GM18858 (cell line): Measurements from ENCODE around the gene GALNS.
"Not testable (repeated sequence)": the region's sequence is repeated elsewhere in the genome, so short reads cannot be mapped to it uniquely, and the experiment has no call there.

ENCODE experiments used
- ATAC-seq: cut with Tn5 transposase; IDR thresholded peaks from one replicate; pipeline ENCODE4 v1.9.1; 2021; ENCODE audit not compliant: unreplicated experiment

The GALNS gene

DNA sequence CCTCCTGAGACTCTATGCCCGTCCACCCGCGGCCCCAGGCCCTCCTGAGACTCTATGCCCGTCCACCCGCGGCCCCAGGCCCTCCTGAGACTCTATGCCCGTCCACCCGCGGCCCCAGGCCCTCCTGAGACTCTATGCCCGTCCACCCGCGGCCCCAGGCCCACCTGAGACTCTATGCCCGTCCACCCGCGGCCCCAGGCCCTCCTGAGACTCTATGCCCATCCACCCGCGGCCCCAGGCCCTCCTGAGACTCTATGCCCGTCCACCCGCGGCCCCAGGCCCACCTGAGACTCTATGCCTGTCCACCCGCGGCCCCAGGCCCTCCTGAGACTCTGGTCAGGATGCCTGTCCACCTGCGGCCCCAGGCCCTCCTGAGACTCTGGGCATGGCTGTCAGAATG is 85.0 kb downstream of the GALNS start:
- not testable (repeated sequence) for ATAC-seq

DNA sequence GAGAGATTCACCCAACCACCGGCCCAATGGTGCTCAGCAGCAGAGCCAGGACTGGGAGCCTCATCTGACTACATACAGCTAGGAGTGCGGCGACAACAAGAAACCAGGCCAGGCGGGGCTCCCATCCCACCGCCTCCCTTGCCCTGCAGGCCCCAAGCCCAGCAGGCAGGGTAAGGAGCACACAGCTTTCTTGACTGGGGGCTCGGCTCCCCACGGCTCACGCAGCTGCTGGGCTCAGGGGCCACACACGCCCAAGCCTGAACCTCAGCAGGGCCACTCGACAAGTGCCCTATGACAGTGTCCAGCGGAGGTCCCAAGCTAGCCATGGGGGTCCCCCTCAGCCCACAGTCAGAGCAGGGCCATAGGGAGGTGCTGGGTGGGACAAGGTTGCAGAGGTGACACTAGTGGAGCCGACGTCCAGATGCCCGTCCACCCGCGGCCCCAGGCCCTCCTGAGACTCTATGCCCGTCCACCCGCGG is 85.4 kb downstream of the GALNS start:
- ATAC-seq: no peak

DNA sequence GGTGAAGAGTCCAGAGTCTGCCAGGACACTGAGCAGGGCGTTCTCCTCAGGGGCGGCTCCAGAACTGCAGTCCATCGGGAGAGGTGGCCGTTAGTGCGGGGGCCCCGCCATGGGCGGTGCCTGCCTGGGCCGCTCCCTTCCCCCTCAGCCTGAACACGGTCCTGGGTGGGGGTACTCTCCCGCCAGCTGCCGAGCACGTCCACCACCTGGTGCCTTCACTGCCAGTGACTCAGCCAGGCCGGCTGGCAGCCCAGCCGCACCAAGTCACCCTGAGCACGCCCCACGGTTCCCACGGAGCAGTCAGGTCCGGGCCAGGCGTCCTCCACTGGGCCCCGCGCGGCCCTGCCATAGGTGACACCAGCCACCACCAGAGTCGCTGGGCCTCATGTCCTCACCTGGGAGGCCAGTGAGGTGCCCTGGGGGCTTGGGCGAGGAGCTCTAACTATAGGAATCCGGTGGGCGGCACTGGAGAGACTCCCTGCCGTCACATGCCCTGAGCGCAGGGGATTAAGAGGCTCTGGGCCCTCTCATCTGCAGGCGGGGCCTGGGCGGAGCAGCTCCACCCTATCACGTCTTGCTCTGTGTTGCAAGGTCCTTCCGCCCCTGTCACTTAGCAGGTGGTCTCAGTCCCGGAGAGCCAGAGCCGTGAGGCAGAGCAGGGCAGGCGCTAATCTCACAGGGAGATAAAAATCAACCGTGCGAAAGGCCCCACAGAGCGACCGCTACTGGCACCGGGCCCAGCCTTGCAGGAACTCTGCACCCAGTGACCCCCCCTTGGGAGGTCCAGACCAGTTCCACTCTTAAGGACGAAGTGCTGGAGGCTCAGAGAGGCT is 86.1 kb downstream of the GALNS start:
- no peak for ATAC-seq

DNA sequence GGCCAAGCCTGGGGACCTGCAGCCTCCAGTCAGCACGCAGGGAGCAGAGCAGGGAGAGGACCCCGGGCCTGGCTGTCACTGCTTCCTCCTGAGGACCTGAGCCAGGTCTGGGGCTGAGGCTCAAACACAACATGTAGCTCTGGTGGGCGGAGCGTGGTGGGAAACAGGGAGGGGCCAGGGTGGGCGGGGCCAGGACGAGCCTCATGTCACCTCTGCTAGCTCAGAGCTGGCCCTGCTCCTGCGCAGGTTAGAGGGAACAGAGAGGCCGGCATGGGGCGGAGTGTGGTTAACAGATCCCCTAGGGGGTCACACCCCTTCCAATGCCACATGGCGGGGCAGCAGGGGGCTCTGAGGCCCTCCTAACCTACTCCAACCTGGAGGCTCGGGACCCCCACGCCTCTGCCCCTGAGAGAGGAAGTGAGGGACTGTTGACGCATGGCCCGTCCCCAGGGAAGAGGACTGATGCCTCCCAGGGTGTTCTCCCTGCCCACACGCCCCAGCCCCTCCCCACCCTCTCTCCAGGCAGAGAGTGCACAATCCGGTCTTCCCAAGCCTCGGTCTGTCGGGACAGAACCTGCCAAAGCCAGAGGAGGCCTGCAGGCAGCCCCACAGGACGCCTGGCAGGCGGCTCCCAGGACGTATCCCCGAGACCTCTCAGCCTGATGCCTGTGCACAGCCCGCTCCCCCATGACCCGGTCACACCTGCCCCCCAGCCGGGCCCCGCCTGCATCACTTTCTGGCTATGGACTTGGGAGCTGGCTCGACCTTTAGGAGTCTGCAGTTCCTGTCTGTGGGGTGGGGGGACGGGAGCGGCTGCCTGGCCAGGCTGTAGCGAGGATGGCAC is 86.9 kb downstream of the GALNS start:
- no peak for ATAC-seq

DNA sequence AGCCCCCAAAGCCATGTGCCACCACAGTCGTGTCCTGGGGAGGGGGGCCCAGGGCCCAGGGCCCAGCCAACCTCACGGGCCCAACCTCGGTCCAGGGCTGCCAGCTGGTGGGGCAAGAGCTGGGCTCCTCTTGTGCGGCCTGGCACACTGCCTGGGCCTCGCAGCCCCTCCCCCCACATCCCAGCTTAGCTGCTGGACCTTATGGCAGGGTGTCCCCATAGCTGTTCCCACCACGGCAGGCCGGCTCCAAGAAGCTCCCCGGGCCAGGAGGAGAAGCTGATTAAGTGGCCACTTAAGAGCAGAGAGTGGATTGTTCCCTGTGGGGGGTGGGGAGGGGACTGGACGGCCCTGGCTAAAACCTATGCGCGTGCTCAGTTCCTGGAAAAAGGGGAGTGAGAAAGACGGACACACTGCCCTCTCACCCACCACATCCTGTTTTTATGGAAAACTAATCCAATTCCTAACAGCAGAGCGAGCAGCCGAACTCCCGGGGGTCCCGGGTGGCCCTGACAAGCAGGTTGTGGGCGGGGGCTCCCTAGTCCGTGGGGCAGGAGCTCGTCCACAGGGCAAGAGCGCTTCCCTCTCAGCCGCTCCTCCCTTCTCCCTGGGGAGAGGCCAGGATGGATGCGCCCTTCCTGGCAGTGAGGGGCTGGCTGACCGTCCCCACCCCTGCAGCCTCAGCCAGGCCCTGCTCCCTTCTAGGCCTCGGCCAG is 88.5 kb downstream of the GALNS start:
- no peak for ATAC-seq

DNA sequence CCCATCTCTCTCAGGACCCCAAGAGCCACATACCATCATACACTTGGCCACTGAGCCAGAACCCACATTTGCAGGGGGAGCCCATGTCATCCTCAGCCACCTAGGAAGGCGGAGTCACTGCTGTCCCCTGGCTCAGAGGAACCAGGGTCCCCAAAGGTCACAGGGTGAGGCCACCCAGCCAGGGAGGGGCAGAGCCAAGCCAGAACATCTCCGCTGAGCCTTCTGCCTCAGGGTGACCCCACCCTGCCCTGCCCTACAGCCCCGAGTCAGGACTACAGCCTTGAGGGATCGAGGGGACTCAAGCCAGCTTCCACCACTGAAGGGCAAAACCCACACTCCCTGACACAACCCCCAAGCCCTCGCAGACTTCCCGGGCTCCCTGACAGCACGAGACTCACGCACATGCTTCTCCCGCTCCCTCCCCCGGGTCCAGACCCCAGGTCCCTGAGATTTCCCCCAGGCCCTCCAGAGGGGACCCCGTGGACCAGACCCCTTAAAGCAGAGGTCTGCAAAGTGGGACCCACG is 89.1 kb downstream of the GALNS start:
- ATAC-seq: no peak

DNA sequence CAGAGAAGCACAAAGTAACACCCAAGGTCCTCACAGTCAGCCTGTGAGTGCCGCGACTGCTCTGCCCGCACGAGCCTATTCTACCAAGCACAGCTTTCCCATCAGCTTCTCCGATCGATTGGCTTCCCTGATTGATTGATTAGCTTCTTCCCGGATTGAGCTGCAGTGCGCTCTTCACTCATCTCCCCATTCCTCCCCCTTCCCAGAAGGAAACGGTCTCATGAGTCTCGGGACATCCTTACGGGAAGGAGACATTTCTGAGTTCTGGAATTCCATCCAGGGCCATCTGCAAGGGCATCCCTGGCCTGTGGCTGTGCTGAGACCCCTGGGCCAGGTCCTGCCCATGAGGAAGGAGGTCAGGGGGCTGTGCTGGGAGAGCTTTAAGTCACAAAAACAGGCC is 89.8 kb downstream of the GALNS start:
- no peak for ATAC-seq

DNA sequence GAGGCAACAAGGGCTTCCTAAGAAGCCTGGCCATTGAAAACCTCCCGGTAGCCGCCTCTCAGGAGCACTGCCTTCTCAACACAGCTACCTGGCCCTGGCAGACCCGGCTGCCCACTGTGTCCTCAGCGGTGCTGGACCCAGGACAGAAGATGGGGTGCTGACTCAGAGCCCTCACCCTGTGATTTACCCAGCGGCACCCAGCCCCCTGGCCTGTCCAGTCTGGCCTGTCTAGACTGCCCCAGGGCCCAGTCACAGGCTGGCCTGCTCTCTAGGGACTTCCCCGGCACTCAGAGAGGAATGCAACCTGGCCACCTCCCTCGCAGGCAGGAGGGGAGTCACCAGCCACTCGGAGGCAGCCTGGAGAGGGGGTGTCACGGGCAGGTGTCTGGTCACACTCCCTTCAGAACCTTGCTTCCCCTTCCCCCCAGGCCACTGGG is 91.8 kb downstream of the GALNS start:
- no peak for ATAC-seq

DNA sequence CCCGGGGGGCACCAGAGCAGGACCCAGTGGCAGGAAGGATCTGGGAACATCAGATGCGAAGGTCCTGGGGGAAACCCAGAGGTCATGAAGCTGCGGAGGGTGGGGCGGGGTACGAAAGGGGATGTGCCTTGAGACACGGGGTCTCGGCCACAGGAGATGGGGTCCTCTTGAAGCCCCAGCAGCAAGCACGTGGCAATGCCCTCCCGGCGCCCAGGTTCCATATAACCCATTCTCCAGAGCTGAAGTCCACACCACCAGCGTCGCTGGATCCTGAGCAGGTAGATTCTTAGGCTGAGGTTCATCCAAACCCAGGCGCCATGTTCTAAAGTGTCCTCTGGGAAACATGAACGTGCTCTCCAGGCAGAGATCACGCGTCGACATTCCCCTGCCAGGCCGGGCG is 92.7 kb downstream of the GALNS start:
- no peak for ATAC-seq
